HG03196 (cell line): Measurements from ENCODE around the gene MDM1.

ENCODE experiments used
- ATAC-seq: cut with Tn5 transposase; IDR thresholded peaks from one replicate; pipeline ENCODE4 v1.9.1; 2021; ENCODE audit not compliant: unreplicated experiment

Gene MDM1

GRCh38 chr12:68358532-68359485 lies 26.6 kb upstream of the MDM1 start:
- ATAC-seq = peak; percentile 63

GRCh38 chr12:68356986-68357385 lies 24.8 kb upstream of the MDM1 start:
- ATAC-seq = no peak

GRCh38 chr12:68356060-68356695 lies 24.0 kb upstream of the MDM1 start:
- ATAC-seq = no peak

GRCh38 chr12:68354977-68355541 lies 22.9 kb upstream of the MDM1 start:
- ATAC-seq = no peak

- ATAC-seq = no peak
These were observed 19.9 kb upstream of the MDM1 start for GRCh38 chr12:68352067-68352466.

GRCh38 chr12:68350753-68351152 lies 18.6 kb upstream of the MDM1 start:
- ATAC-seq = no peak

GRCh38 chr12:68349921-68350606 lies 17.9 kb upstream of the MDM1 start:
- ATAC-seq = no peak

- ATAC-seq = no peak
These were observed 17.1 kb upstream of the MDM1 start for GRCh38 chr12:68349220-68349621.

- ATAC-seq = no peak
These were observed 16.3 kb upstream of the MDM1 start for GRCh38 chr12:68348419-68348818.

- ATAC-seq = no peak
These were observed 13.6 kb upstream of the MDM1 start for GRCh38 chr12:68345763-68346162.

GRCh38 chr12:68344126-68344525 lies 12.0 kb upstream of the MDM1 start:
- ATAC-seq = no peak

- ATAC-seq = no peak
These were observed 10.8 kb upstream of the MDM1 start for GRCh38 chr12:68342966-68343365.

- no peak for ATAC-seq
These were observed 9.7 kb upstream of the MDM1 start for GRCh38 chr12:68341822-68342221.

- no peak for ATAC-seq
These were observed 8.5 kb upstream of the MDM1 start for GRCh38 chr12:68340404-68341270.

- ATAC-seq = no peak
These were observed 4.7 kb upstream of the MDM1 start for GRCh38 chr12:68336889-68337303.

GRCh38 chr12:68335462-68335861 lies 3.3 kb upstream of the MDM1 start:
- no peak for ATAC-seq

- no peak for ATAC-seq
These were observed 2.0 kb upstream of the MDM1 start for GRCh38 chr12:68334132-68334531.

- ATAC-seq = no peak
These were observed 817 bp upstream of the MDM1 start for GRCh38 chr12:68332728-68333630.

- ATAC-seq = no peak
These were observed 678 bp downstream of the MDM1 start for GRCh38 chr12:68331500-68331868.
